Measurements from ENCODE around the gene ADCY5.

ADCY5 gene

GRCh38 chr3:123357275-123357674, 91.6 kb downstream of the ADCY5 start:
- Histone ChIP-seq H2AFZ (ENCODE audit: low read length) (no peak overlapping the region), H3K9ac (ENCODE audit: low read depth, low read length, poor library complexity) (no peak overlapping the region), H3K27me3 (ENCODE audit: control insufficient read depth in 3 of 3, insufficient read depth in 3 of 3, low read depth in 1 of 3, low read length in 3 of 3) (peaks cover 0 to 4% (median 0%) of the 10 kb centered on the region in 3 experiments)

DNA sequence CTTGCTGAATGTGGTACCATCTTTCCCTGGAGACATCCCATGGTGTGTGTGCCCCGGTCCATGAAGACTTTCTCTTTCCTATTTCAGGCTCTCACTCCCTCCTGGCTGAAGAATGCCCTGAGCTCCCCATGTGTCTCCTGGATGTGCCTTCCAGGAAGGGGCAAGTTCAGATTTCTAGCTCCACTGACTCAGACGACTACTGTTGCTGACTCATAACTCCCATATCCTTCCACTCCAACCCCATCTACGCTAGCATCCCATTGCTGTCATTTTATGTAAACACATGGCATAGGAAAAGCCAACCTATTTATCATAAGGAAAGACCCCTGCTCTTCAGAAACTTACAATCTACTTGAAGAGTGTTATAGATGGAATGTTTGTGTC, 95.0 kb downstream of the ADCY5 start:
- no peak overlapping the region for H2AFZ ChIP-seq (ENCODE audit: low read length)
- H3K4me2 ChIP-seq (ENCODE audit: insufficient read depth, low read length, poor library complexity, severe bottlenecking) = no peak overlapping the region
- no peak overlapping the region for H2AK5ac ChIP-seq (ENCODE audit: low read depth, low read length)
- no CpG with 5 or more reads among the region's 3 CpGs for whole genome bisulfite sequencing, 2 donors (ENCODE audit: extremely low coverage in 2 of 2, insufficient read length in 2 of 2, insufficient replicate concordance in 1 of 2)
- no peak overlapping the region for H3K23ac ChIP-seq (ENCODE audit: low read depth, low read length, poor library complexity)
- H3K27ac ChIP-seq (replicated peaks; ENCODE audit: low read length) = no peak overlapping the region
- H2BK15ac ChIP-seq (ENCODE audit: low read length) = no peak overlapping the region
- no peak overlapping the region for H3K18ac ChIP-seq (ENCODE audit: low read length)
- no peak overlapping the region for H2BK12ac ChIP-seq (ENCODE audit: low read length)
- H4K91ac ChIP-seq (ENCODE audit: low read depth, low read length, poor library complexity) = no peak overlapping the region
- no peak for DNase-seq (ENCODE audit: low spot score)
- no peaks in the 10 kb centered on the region for H3K36me3 ChIP-seq (replicated peaks in 1 of 2; ENCODE audit: control insufficient read depth in 2 of 2, insufficient read depth in 2 of 2, low read length in 2 of 2)
- no peak overlapping the region for H2BK120ac ChIP-seq (ENCODE audit: low read depth, low read length)
- no peak overlapping the region for H3K4ac ChIP-seq (ENCODE audit: low read length)
- H3K4me1 ChIP-seq (ENCODE audit: control insufficient read depth in 2 of 2, insufficient read depth in 1 of 2, low read depth in 1 of 2, low read length in 2 of 2) = peaks cover 0 to 9% of the 10 kb centered on the region in 2 donors
- no peak overlapping the region for H3K9ac ChIP-seq (ENCODE audit: low read depth, low read length, poor library complexity)
- peaks cover 0 to 4% of the 10 kb centered on the region in 2 donors for H3K9me3 ChIP-seq (replicated peaks in 1 of 2; ENCODE audit: control insufficient read depth in 2 of 2, insufficient read depth in 1 of 2, low read depth in 1 of 2, low read length in 2 of 2)
- H3K27me3 ChIP-seq (ENCODE audit: control insufficient read depth in 3 of 3, insufficient read depth in 3 of 3, low read depth in 1 of 3, low read length in 3 of 3) = peaks cover 0 to 29% (median 0%) of the 10 kb centered on the region in 3 experiments
- no peak overlapping the region for H4K8ac ChIP-seq (ENCODE audit: low read depth, low read length)
- H2BK5ac ChIP-seq (ENCODE audit: low read length) = no peak overlapping the region
- H3K79me1 ChIP-seq (ENCODE audit: low read depth, low read length) = no peaks in the 10 kb centered on the region
- H3K4me3 ChIP-seq (ENCODE audit: low read length in 2 of 2) = no peak overlapping the region
- H3K14ac ChIP-seq (ENCODE audit: low read length) = no peak overlapping the region

More at GRCh38 chr3:123357275-123357674, 91.6 kb downstream of the ADCY5 start:
- no CpG with 5 or more reads among the region's 3 CpGs for WGBS, 2 donors (ENCODE audit: extremely low coverage in 2 of 2, insufficient read length in 2 of 2, insufficient replicate concordance in 1 of 2)
- H3K14ac ChIP-seq (ENCODE audit: low read length) = no peak overlapping the region
- no peak overlapping the region for H2AK5ac ChIP-seq (ENCODE audit: low read depth, low read length)
- no peak overlapping the region for H2BK12ac ChIP-seq (ENCODE audit: low read length)
- H3K4me3 ChIP-seq (ENCODE audit: low read length in 2 of 2) = no peak overlapping the region
- H3K4me2 ChIP-seq (ENCODE audit: insufficient read depth, low read length, poor library complexity, severe bottlenecking) = no peak overlapping the region
- no peak overlapping the region for H2BK120ac ChIP-seq (ENCODE audit: low read depth, low read length)
- no peak overlapping the region for H3K4ac ChIP-seq (ENCODE audit: low read length)
- peaks cover 0 to 4% of the 10 kb centered on the region in 2 donors for H3K9me3 ChIP-seq (replicated peaks in 1 of 2; ENCODE audit: control insufficient read depth in 2 of 2, insufficient read depth in 1 of 2, low read depth in 1 of 2, low read length in 2 of 2)
- H3K36me3 ChIP-seq (replicated peaks in 1 of 2; ENCODE audit: control insufficient read depth in 2 of 2, insufficient read depth in 2 of 2, low read length in 2 of 2) = no peaks in the 10 kb centered on the region
- no peak for DNase-seq (ENCODE audit: low spot score)
- H3K4me1 ChIP-seq (ENCODE audit: control insufficient read depth in 2 of 2, insufficient read depth in 1 of 2, low read depth in 1 of 2, low read length in 2 of 2) = peaks cover 0 to 3% of the 10 kb centered on the region in 2 donors
- no peak overlapping the region for H2BK15ac ChIP-seq (ENCODE audit: low read length)
- no peak overlapping the region for H2BK5ac ChIP-seq (ENCODE audit: low read length)
- no peak overlapping the region for H3K27ac ChIP-seq (replicated peaks; ENCODE audit: low read length)
- H3K23ac ChIP-seq (ENCODE audit: low read depth, low read length, poor library complexity) = no peak overlapping the region
- H3K79me1 ChIP-seq (ENCODE audit: low read depth, low read length) = no peaks in the 10 kb centered on the region
- no peak overlapping the region for H4K91ac ChIP-seq (ENCODE audit: low read depth, low read length, poor library complexity)
- no peak overlapping the region for H3K18ac ChIP-seq (ENCODE audit: low read length)
- H4K8ac ChIP-seq (ENCODE audit: low read depth, low read length) = no peak overlapping the region

DNA sequence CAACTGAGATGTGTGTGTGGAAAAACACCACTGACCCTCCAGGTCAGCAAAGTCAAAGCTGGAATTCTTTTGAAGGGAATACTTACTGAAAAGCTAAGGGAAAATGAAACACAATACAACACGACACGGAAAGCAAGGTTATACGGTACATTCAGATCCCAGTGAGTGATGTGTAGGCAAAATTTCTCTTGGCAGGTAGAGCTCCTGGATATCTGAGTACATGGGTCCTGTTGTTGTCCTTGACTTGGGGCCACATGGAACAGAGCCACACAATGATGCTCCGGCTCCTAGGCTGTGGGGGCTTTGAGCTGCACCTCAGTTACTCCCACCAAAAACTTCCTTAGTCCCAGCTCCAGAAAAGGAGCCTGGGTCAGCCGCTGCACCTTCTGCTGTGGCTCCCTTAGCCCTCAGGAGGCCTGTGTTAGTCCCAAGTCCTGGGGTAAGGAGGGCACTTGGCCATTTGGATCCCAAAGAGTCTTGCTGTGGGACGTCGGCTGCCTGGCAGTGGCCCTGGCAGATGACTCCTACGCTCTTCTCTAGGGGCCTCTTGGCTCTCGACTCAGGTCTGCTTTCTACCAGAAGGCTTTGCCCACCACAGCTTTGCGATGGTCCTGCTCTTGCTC, 95.6 kb downstream of the ADCY5 start:
- peaks cover 0 to 9% of the 10 kb centered on the region in 2 donors for H3K4me1 ChIP-seq (ENCODE audit: control insufficient read depth in 2 of 2, insufficient read depth in 1 of 2, low read depth in 1 of 2, low read length in 2 of 2)
- H3K9ac ChIP-seq (ENCODE audit: low read depth, low read length, poor library complexity) = no peak overlapping the region
- no peak overlapping the region for H4K8ac ChIP-seq (ENCODE audit: low read depth, low read length)
- no peaks in the 10 kb centered on the region for H3K79me1 ChIP-seq (ENCODE audit: low read depth, low read length)
- no peak overlapping the region for H3K27ac ChIP-seq (replicated peaks; ENCODE audit: low read length)
- no peak overlapping the region for H3K23ac ChIP-seq (ENCODE audit: low read depth, low read length, poor library complexity)
- H2AK5ac ChIP-seq (ENCODE audit: low read depth, low read length) = no peak overlapping the region
- H2BK15ac ChIP-seq (ENCODE audit: low read length) = no peak overlapping the region
- H2BK5ac ChIP-seq (ENCODE audit: low read length) = no peak overlapping the region
- H3K9me3 ChIP-seq (replicated peaks in 1 of 2; ENCODE audit: control insufficient read depth in 2 of 2, insufficient read depth in 1 of 2, low read depth in 1 of 2, low read length in 2 of 2) = peaks cover 0 to 4% of the 10 kb centered on the region in 2 donors
- no peak overlapping the region for H3K14ac ChIP-seq (ENCODE audit: low read length)
- no peaks in the 10 kb centered on the region for H3K36me3 ChIP-seq (replicated peaks in 1 of 2; ENCODE audit: control insufficient read depth in 2 of 2, insufficient read depth in 2 of 2, low read length in 2 of 2)
- no CpG with 5 or more reads among the region's 10 CpGs for WGBS, 2 donors (ENCODE audit: extremely low coverage in 2 of 2, insufficient read length in 2 of 2, insufficient replicate concordance in 1 of 2)
- no peak overlapping the region for H4K91ac ChIP-seq (ENCODE audit: low read depth, low read length, poor library complexity)
- H3K27me3 ChIP-seq (ENCODE audit: control insufficient read depth in 3 of 3, insufficient read depth in 3 of 3, low read depth in 1 of 3, low read length in 3 of 3) = peaks cover 0 to 34% (median 0%) of the 10 kb centered on the region in 3 experiments
- H3K4me2 ChIP-seq (ENCODE audit: insufficient read depth, low read length, poor library complexity, severe bottlenecking) = no peak overlapping the region
- DNase-seq (ENCODE audit: low spot score) = no peak
- H2BK12ac ChIP-seq (ENCODE audit: low read length) = no peak overlapping the region
- no peak overlapping the region for H2AFZ ChIP-seq (ENCODE audit: low read length)
- no peak overlapping the region for H3K18ac ChIP-seq (ENCODE audit: low read length)
- no peak overlapping the region for H2BK120ac ChIP-seq (ENCODE audit: low read depth, low read length)
- H3K4ac ChIP-seq (ENCODE audit: low read length) = no peak overlapping the region
- H3K4me3 ChIP-seq (ENCODE audit: low read length in 2 of 2) = no peak overlapping the region

DNA sequence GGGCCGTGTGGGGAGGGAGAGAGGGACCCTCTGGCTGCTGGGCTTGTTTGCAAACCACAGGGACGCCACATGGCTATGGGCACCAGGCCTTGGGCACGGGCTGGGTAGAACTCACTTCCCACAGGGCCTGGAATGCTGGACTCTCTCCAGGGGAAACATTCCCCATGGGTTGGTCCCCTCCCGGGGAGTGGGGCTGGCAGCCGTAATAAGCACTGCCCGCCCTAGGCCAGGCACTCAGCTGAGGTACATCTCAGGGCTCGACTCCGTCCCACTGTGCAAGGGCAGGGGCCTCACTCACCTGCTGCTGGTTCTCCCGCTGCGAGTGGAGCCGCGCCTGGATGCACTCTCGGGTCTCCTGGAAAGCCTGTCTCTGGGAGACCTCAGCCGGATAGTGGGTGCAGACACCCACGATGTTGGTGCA, 96.7 kb downstream of the ADCY5 start:
- Histone ChIP-seq H3K9me3 (replicated peaks in 1 of 2; ENCODE audit: control insufficient read depth in 2 of 2, insufficient read depth in 1 of 2, low read depth in 1 of 2, low read length in 2 of 2) (peaks cover 0 to 4% of the 10 kb centered on the region in 2 donors), H3K9ac (ENCODE audit: low read depth, low read length, poor library complexity) (no peak overlapping the region), H2BK120ac (ENCODE audit: low read depth, low read length) (no peak overlapping the region), H3K27ac (replicated peaks; ENCODE audit: low read length) (no peak overlapping the region), H2BK5ac (ENCODE audit: low read length) (no peak overlapping the region), H2AFZ (ENCODE audit: low read length) (no peak overlapping the region), H3K79me1 (ENCODE audit: low read depth, low read length) (no peaks in the 10 kb centered on the region), H2BK12ac (ENCODE audit: low read length) (no peak overlapping the region), H3K4me2 (ENCODE audit: insufficient read depth, low read length, poor library complexity, severe bottlenecking) (no peak overlapping the region), H3K18ac (ENCODE audit: low read length) (peak overlapping the region; percentile 21), H3K27me3 (ENCODE audit: control insufficient read depth in 3 of 3, insufficient read depth in 3 of 3, low read depth in 1 of 3, low read length in 3 of 3) (peaks cover 0 to 34% (median 0%) of the 10 kb centered on the region in 3 experiments), H2AK5ac (ENCODE audit: low read depth, low read length) (peak overlapping the region; percentile 9), H3K4me3 (ENCODE audit: low read length in 2 of 2) (no peak overlapping the region), H4K8ac (ENCODE audit: low read depth, low read length) (no peak overlapping the region), H3K4ac (ENCODE audit: low read length) (no peak overlapping the region), H4K91ac (ENCODE audit: low read depth, low read length, poor library complexity) (no peak overlapping the region), H3K14ac (ENCODE audit: low read length) (no peak overlapping the region), H3K36me3 (replicated peaks in 1 of 2; ENCODE audit: control insufficient read depth in 2 of 2, insufficient read depth in 2 of 2, low read length in 2 of 2) (no peaks in the 10 kb centered on the region), H2BK15ac (ENCODE audit: low read length) (no peak overlapping the region), H3K4me1 (ENCODE audit: control insufficient read depth in 2 of 2, insufficient read depth in 1 of 2, low read depth in 1 of 2, low read length in 2 of 2) (peaks cover 0 to 6% of the 10 kb centered on the region in 2 donors), H3K23ac (ENCODE audit: low read depth, low read length, poor library complexity) (peak overlapping the region; percentile 47)
- WGBS, 2 donors (ENCODE audit: extremely low coverage in 2 of 2, insufficient read length in 2 of 2, insufficient replicate concordance in 1 of 2) = no CpG with 5 or more reads among the region's 15 CpGs
- DNase-seq (ENCODE audit: low spot score) = no peak

All from neuronal stem cell (in vitro differentiated cells).